Loucy (cell line): ENCODE measurements around the gene CDH12.

Experiments
- H2AFZ ChIP-seq: fragments of 200-600 bp; sonication (generic); 2 replicates; pipeline ENCODE4 v1.6.0; 2016; ENCODE audit warnings: antibody characterized with exemption, mild to moderate bottlenecking, low read length, moderate library complexity
- H3F3A ChIP-seq: fragments of 200-600 bp; 2 replicates; pipeline ENCODE4 v1.6.0; 2016; ENCODE audit warnings: antibody characterized with exemption, low read depth, mild to moderate bottlenecking
- H3K27me3 ChIP-seq: fragments of 200-600 bp; sonication (generic); 2 replicates; pipeline ENCODE4 v1.6.1; 2014; ENCODE audit warnings: low read length, mild to moderate bottlenecking; ENCODE audit not compliant: insufficient read depth, poor library complexity, severe bottlenecking
- H3K36me3 ChIP-seq: fragments of 200-600 bp; sonication (generic); 2 replicates; pipeline ENCODE4 v1.6.1; 2016; ENCODE audit warnings: low read length; ENCODE audit not compliant: insufficient read depth
- H3K4me1 ChIP-seq: fragments of 200-600 bp; sonication (generic); 2 replicates; pipeline ENCODE4 v1.5.1; 2014; ENCODE audit warnings: low read length, mild to moderate bottlenecking; ENCODE audit not compliant: insufficient read depth, poor library complexity, severe bottlenecking
- H3K4me2 ChIP-seq: fragments of 200-600 bp; sonication (generic); 2 replicates; pipeline ENCODE4 v1.6.0; 2014; ENCODE audit warnings: antibody characterized with exemption, low read length, low read depth, mild to moderate bottlenecking; ENCODE audit not compliant: poor library complexity, severe bottlenecking
- H3K4me3 ChIP-seq: fragments of 200-600 bp; sonication (generic); 2 replicates; pipeline ENCODE4 v1.5.1; 2014; ENCODE audit warnings: low read length, mild to moderate bottlenecking, mixed read lengths; ENCODE audit not compliant: poor library complexity, severe bottlenecking
- H3K79me2 ChIP-seq: fragments of 200-600 bp; sonication (generic); 2 replicates; pipeline ENCODE4 v1.6.1; 2014; ENCODE audit warnings: low read length; ENCODE audit not compliant: insufficient read depth
- H3K9ac ChIP-seq: fragments of 200-600 bp; sonication (generic); 2 replicates; pipeline ENCODE4 v1.6.0; 2014; ENCODE audit warnings: mild to moderate bottlenecking, low read depth, low read length, moderate library complexity; ENCODE audit not compliant: poor library complexity, severe bottlenecking
- H3K9me2 ChIP-seq: fragments of 200-600 bp; sonication (generic); replicated peaks from 2 replicates; pipeline ENCODE4 v1.6.1; 2016; ENCODE audit warnings: low read depth, low read length, mixed read lengths
- H3K9me3 ChIP-seq: fragments of 200-600 bp; sonication (generic); 2 replicates; pipeline ENCODE4 v1.6.1; 2014; ENCODE audit warnings: mild to moderate bottlenecking, antibody characterized with exemption, low read length, low read depth; ENCODE audit not compliant: insufficient read depth
- H4K20me1 ChIP-seq: fragments of 200-600 bp; sonication (generic); 2 replicates; pipeline ENCODE4 v1.6.0; 2014; ENCODE audit warnings: antibody characterized with exemption, low read length, mild to moderate bottlenecking; ENCODE audit not compliant: insufficient read depth, poor library complexity, severe bottlenecking
- CTCF ChIP-seq: fragments of 200-600 bp; sonication (generic); conservative IDR thresholded peaks from 2 replicates; pipeline ENCODE4 v1.5.1; 2014; ENCODE audit warnings: mild to moderate bottlenecking, antibody characterized with exemption, low read length
- EZH2phosphoT487 ChIP-seq: fragments of 200-600 bp; IDR thresholded peaks from 2 replicates; pipeline ENCODE4 v1.6.1; 2018; ENCODE audit warnings: antibody characterized with exemption, mild to moderate bottlenecking, moderate library complexity, borderline replicate concordance

Gene CDH12

GRCh38 chr5:22390888-22391287 lies 462.3 kb downstream of the CDH12 start:
- no peak overlapping the region for H3K4me2 ChIP-seq
- H3K9me3 ChIP-seq = no peaks in the 10 kb centered on the region
- H2AFZ ChIP-seq = no peak overlapping the region
- H3K27me3 ChIP-seq = no peaks in the 10 kb centered on the region
- no peaks in the 10 kb centered on the region for H3K9me2 ChIP-seq
- no peak overlapping the region for H3K4me3 ChIP-seq
- H3F3A ChIP-seq = no peaks in the 10 kb centered on the region
- H3K36me3 ChIP-seq = no peaks in the 10 kb centered on the region
- H3K79me2 ChIP-seq = no peaks in the 10 kb centered on the region
- TF ChIP-seq EZH2phosphoT487 = no peak
- no peak for TF ChIP-seq CTCF
- H4K20me1 ChIP-seq = no peaks in the 10 kb centered on the region
- H3K4me1 ChIP-seq = no peaks in the 10 kb centered on the region
- H3K9ac ChIP-seq = no peak overlapping the region

GRCh38 chr5:22372826-22373660 lies 480.1 kb downstream of the CDH12 start:
- H3K27me3 ChIP-seq = no peaks in the 10 kb centered on the region
- H4K20me1 ChIP-seq = no peaks in the 10 kb centered on the region
- H3K9me2 ChIP-seq = no peaks in the 10 kb centered on the region
- H3F3A ChIP-seq = no peaks in the 10 kb centered on the region
- H3K36me3 ChIP-seq = no peaks in the 10 kb centered on the region
- H3K4me1 ChIP-seq = no peaks in the 10 kb centered on the region
- no peak overlapping the region for H2AFZ ChIP-seq
- H3K79me2 ChIP-seq = no peaks in the 10 kb centered on the region
- TF ChIP-seq EZH2phosphoT487 (no peak), CTCF (no peak)
- H3K4me3 ChIP-seq = no peak overlapping the region
- H3K9ac ChIP-seq = no peak overlapping the region
- H3K4me2 ChIP-seq = no peak overlapping the region
- no peaks in the 10 kb centered on the region for H3K9me3 ChIP-seq

GRCh38 chr5:22372376-22372775 lies 480.8 kb downstream of the CDH12 start:
- no peak overlapping the region for H2AFZ ChIP-seq
- no peaks in the 10 kb centered on the region for H3F3A ChIP-seq
- TF ChIP-seq EZH2phosphoT487 (no peak), CTCF (no peak)

More at GRCh38 chr5:22372376-22372775, 480.8 kb downstream of the CDH12 start:
- no peak overlapping the region for H3K9ac ChIP-seq
- H4K20me1 ChIP-seq = no peaks in the 10 kb centered on the region
- no peaks in the 10 kb centered on the region for H3K9me2 ChIP-seq
- H3K27me3 ChIP-seq = no peaks in the 10 kb centered on the region
- H3K9me3 ChIP-seq = no peaks in the 10 kb centered on the region
- no peaks in the 10 kb centered on the region for H3K4me1 ChIP-seq
- H3K79me2 ChIP-seq = no peaks in the 10 kb centered on the region
- no peak overlapping the region for H3K4me2 ChIP-seq
- no peak overlapping the region for H3K4me3 ChIP-seq
- H3K36me3 ChIP-seq = no peaks in the 10 kb centered on the region
